HepG2 (cell line): ENCODE measurements around the gene CISTR. TPM values are rescaled to one million over a fixed set of nuclear protein-coding genes. Genes with fewer than 3 reads are reported as not detected.

ENCODE experiments used
- ATAC-seq: fragments of 200-7000 bp; cut with Tn5 transposase; 3 replicates; pipeline ENCODE4 v1.9.1; 2020; ENCODE audit warnings: mild to moderate bottlenecking, moderate library complexity
- BruUV-seq: library from RNA; stranded (reverse); fragments of 400-500 nt; replicated peaks from 2 replicates; lab custom pipeline; 2021; lab: Mats Ljungman, UMichigan
- CTCF ChIA-PET: fragments of 300-600 bp; formaldehyde crosslinking; extraction: SDS; loops from one replicate; lab custom pipeline; 2021; ENCODE audit warnings: low total read pairs, inconsistent platforms, low intra/inter-chr PET ratio; lab: Yijun Ruan, JAX
- POLR2A ChIA-PET: fragments of 350-600 bp; sonication (Branson Sonifier 250); formaldehyde crosslinking; loops from one replicate; lab custom pipeline; 2020; ENCODE audit warnings: antibody characterized with exemption, inconsistent platforms; lab: Yijun Ruan, JAX
- DNase-seq: peaks from one replicate; pipeline ENCODE4 v3.0.0-alpha.2; 2015; ENCODE audit warnings: low spot score
- FAIRE-seq: peaks from 3 replicates; lab custom pipeline; 2011; peaks lifted over from hg19 to GRCh38; lab: Jason Lieb, UNC
- H2AFZ ChIP-seq: one replicate; pipeline ENCODE4 v1.6.1; 2011; ENCODE audit warnings: low read length, inconsistent platforms
- H3K27ac ChIP-seq: fragments of 300-600 bp; 3 replicates; pipeline ENCODE4 v1.8.0; 2011; ENCODE audit warnings: mixed run types, mild to moderate bottlenecking, mixed read lengths, low read length, inconsistent platforms; ENCODE audit not compliant: insufficient read depth; ENCODE audit errors: extremely low read length
- H3K27me3 ChIP-seq, 2 experiments: fragments of 200-600 bp in 1 of 2; 2 replicates in 1 of 2; 3 replicates in 1 of 2; pipeline versions ENCODE4 v1.6.0 to v1.8.0; 2011; ENCODE audit warnings: low read length in 2 of 2, mild to moderate bottlenecking in 2 of 2, moderate library complexity in 2 of 2, inconsistent platforms in 1 of 2; ENCODE audit not compliant: insufficient read depth in 2 of 2, control insufficient read depth in 1 of 2
- H3K36me3 ChIP-seq, 2 experiments: fragments of 200-600 bp in 1 of 2; replicated peaks in 1 of 2; 2 replicates in 1 of 2; 3 replicates in 1 of 2; pipeline versions ENCODE4 v1.5.1 to v1.8.0; 2011; ENCODE audit warnings: low read length in 2 of 2, inconsistent platforms in 1 of 2; ENCODE audit not compliant: insufficient read depth in 2 of 2, control insufficient read depth in 1 of 2
- H3K4me1 ChIP-seq: 2 replicates; pipeline ENCODE4 v1.5.1; 2012; ENCODE audit warnings: low read length, inconsistent platforms; ENCODE audit not compliant: insufficient read depth
- H3K4me2 ChIP-seq: 2 replicates; pipeline ENCODE4 v1.6.0; 2011; ENCODE audit warnings: low read depth, low read length, inconsistent platforms
- H3K4me3 ChIP-seq, 3 experiments: fragments of 200-600 bp in 1 of 3; sonication (generic), shearing (Covaris generic) in 1 of 3; replicated peaks in 1 of 3; 2 replicates each; pipeline ENCODE4 v1.5.1; 2011 to 2016; ENCODE audit warnings: low read length in 3 of 3, inconsistent platforms in 2 of 3, low read depth in 2 of 3, mild to moderate bottlenecking in 2 of 3, control low read depth in 1 of 3, mixed read lengths in 1 of 3; ENCODE audit not compliant: insufficient read depth in 1 of 3
- H3K79me2 ChIP-seq: one replicate; pipeline ENCODE4 v1.6.1; 2011; ENCODE audit warnings: low read length, inconsistent platforms; ENCODE audit not compliant: insufficient read depth
- H3K9ac ChIP-seq: 2 replicates; pipeline ENCODE4 v1.6.0; 2011; ENCODE audit warnings: mild to moderate bottlenecking, low read depth, low read length, inconsistent platforms; ENCODE audit not compliant: insufficient read depth
- H3K9me3 ChIP-seq: 2 replicates; pipeline ENCODE4 v1.5.1; 2012; ENCODE audit warnings: mild to moderate bottlenecking, low read length
- H4K20me1 ChIP-seq: 2 replicates; pipeline ENCODE4 v1.6.0; 2011; ENCODE audit warnings: inconsistent platforms, mild to moderate bottlenecking, low read length, moderate library complexity; ENCODE audit not compliant: insufficient read depth
- ATF7 ChIP-seq, 2 experiments: fragments of 450-650 bp in 1 of 2; sonication (generic) in 1 of 2; formaldehyde crosslinking in 1 of 2; IDR thresholded peaks; 2 replicates each; pipeline versions ENCODE4 v1.4.0 to v1.6.1; 2016 to 2020; ENCODE audit warnings: antibody characterized with exemption in 1 of 2, mild to moderate bottlenecking in 1 of 2, missing genetic modification reagents in 1 of 2
- KLF6 ChIP-seq: IDR thresholded peaks from 2 replicates; pipeline ENCODE4 v1.8.0; 2016; ENCODE audit warnings: missing biosample characterization, missing genetic modification reagents
- MED1 ChIP-seq: sonication (generic); formaldehyde crosslinking; IDR thresholded peaks from 2 replicates; pipeline ENCODE4 v1.4.0; 2020; ENCODE audit warnings: missing genetic modification reagents
- MLXIP ChIP-seq: sonication (generic); formaldehyde crosslinking; IDR thresholded peaks from 2 replicates; pipeline ENCODE4 v1.9.0; 2021; ENCODE audit warnings: missing genetic modification reagents, borderline replicate concordance
- MTA1 ChIP-seq: sonication (generic); formaldehyde crosslinking; IDR thresholded peaks from 2 replicates; pipeline ENCODE4 v1.4.0; 2020; ENCODE audit warnings: missing genetic modification reagents, mild to moderate bottlenecking, borderline replicate concordance
- RAD51 ChIP-seq: fragments of 450-650 bp; IDR thresholded peaks from 2 replicates; pipeline ENCODE4 v1.6.1; 2016; ENCODE audit warnings: borderline replicate concordance
- TEF ChIP-seq: sonication (generic); formaldehyde crosslinking; IDR thresholded peaks from 2 replicates; pipeline ENCODE4 v1.5.0; 2020; ENCODE audit warnings: missing genetic modification reagents
- ZBTB20 ChIP-seq: sonication (generic); formaldehyde crosslinking; IDR thresholded peaks from 2 replicates; pipeline ENCODE4 v1.8.1; 2023; ENCODE audit warnings: missing genetic modification reagents, low read depth, mild to moderate bottlenecking, borderline replicate concordance
- ZBTB40 ChIP-seq, 2 experiments: fragments of 450-650 bp in 1 of 2; sonication (generic) in 1 of 2; formaldehyde crosslinking in 1 of 2; IDR thresholded peaks; 2 replicates each; pipeline versions ENCODE4 v1.6.1 to v1.8.0; 2016 to 2022; ENCODE audit warnings: antibody characterized with exemption in 1 of 2, mild to moderate bottlenecking in 1 of 2, missing genetic modification reagents in 1 of 2
- ZNF230 ChIP-seq: sonication (generic); formaldehyde crosslinking; IDR thresholded peaks from 2 replicates; pipeline ENCODE4 v1.4.0; 2020; ENCODE audit warnings: mild to moderate bottlenecking, missing genetic modification reagents
- ZNF747 ChIP-seq: sonication (generic); formaldehyde crosslinking; IDR thresholded peaks from 2 replicates; pipeline ENCODE4 v1.8.1; 2023; ENCODE audit warnings: missing genetic modification reagents, mild to moderate bottlenecking, borderline replicate concordance
- ZNF891 ChIP-seq: sonication (generic); formaldehyde crosslinking; IDR thresholded peaks from 2 replicates; pipeline ENCODE4 v1.5.0; 2020; ENCODE audit warnings: mild to moderate bottlenecking, missing genetic modification reagents
- WGBS: methylation state at CpG from one replicate; pipeline ENCODE4 v1.1.6; 2017; ENCODE audit warnings: low lambda C conversion rate; 5-methylcytosine and 5-hydroxymethylcytosine counted together
- in situ Hi-C: cut with HindIII; loops from 2 replicates; pipeline ENCODE4 v1.10.0; 2017; ENCODE audit warnings: low pct_unique_long_range_greater_than_20kb; ENCODE audit not compliant: extremely low pct_ligation_motif_present
- intact Hi-C: fragments of 100-400 bp; cut with micrococcal nuclease; formaldehyde crosslinking; loops from one replicate; pipeline ENCODE4 v1.10.0; 2022; ENCODE audit not compliant: unreplicated experiment
- polyA plus RNA-seq, 8 experiments: library from polyadenylated mRNA; depleted of rRNA in 3 of 8; stranded (reverse) in 7 of 8; unstranded in 1 of 8; fragments of >200 nt; fragmentation: Illumina TruSeq in 4 of 8; extraction: Trizol in 4 of 8; gene quantifications; 2 replicates each; pipeline versions ENCODE4 v1.2.1 to v1.2.3, GENCODE V29; 2011 to 2016; ENCODE audit warnings: low read depth in 4 of 8, missing spikeins in 1 of 8, mixed read lengths in 1 of 8; ENCODE audit not compliant: insufficient read depth in 1 of 8
- total RNA-seq, 5 experiments: library from RNA; depleted of rRNA; stranded (reverse); fragments of >200 nt; fragmentation: Illumina TruSeq; extraction: Trizol; gene quantifications; 2 replicates each; pipeline ENCODE4 v1.2.3, GENCODE V29; 2016; ENCODE audit warnings: low read depth in 1 of 5

The CISTR gene
- total and polyA plus RNA-seq, 2 of the 13 experiments (the other 11 are each of a cell fraction or from before 2014, with no cell fraction given) = not detected

GRCh38 chr12:53744751-53745150 lies 7.0 kb downstream of the CISTR start:
- intact Hi-C loops (no loop called here), in situ Hi-C loops (loop anchor here (5.0 kb wide), 1 partner anchor 42 kb away; no protein-coding TSS in a partner anchor)
- Histone ChIP-seq H3K4me2 (no peak overlapping the region), H3K4me1 (no peaks in the 10 kb centered on the region), H3K27me3 (peaks cover 7 to 83% of the 10 kb centered on the region in 2 experiments; a peak in 4 of 5 replicates), H3K9ac (no peak overlapping the region), H3K79me2 (no peaks in the 10 kb centered on the region), H3K9me3 (no peaks in the 10 kb centered on the region), H3K27ac (no peak overlapping the region), H2AFZ (no peak overlapping the region), H4K20me1 (no peaks in the 10 kb centered on the region), H3K4me3 (no peak overlapping the region), H3K36me3 (no peaks in the 10 kb centered on the region)
- FAIRE-seq (no peak), DNase-seq (no peak), ATAC-seq (no peak)
- 5% methylated on average over 6 of the region's 6 CpGs for WGBS
- ChIA-PET POLR2A (no interaction called here), CTCF (interaction anchor here (10.1 kb wide), 1 partner anchor 43 kb away, joined by 216 read pairs; no protein-coding TSS in a partner anchor)
- no TSS peak for BruUV-seq
- TF ChIP-seq KLF6 (CRISPR knock-in tag) (no peak), ZNF747 (no peak), TEF (no peak), MED1 (CRISPR knock-in tag) (no peak), RAD51 (no peak), ZBTB40 (IDR thresholded peaks at IDR 0.05) (no peak), ZBTB40 (CRISPR knock-in tag; IDR thresholded peaks at IDR 0.05) (no peak), ZNF891 (CRISPR knock-in tag) (no peak), MTA1 (CRISPR knock-in tag) (no peak), ZNF230 (CRISPR knock-in tag) (no peak), ATF7 (IDR thresholded peaks at IDR 0.05) (no peak), ATF7 (CRISPR knock-in tag; IDR thresholded peaks at IDR 0.05) (no peak), ZBTB20 (no peak), MLXIP (no peak)
